HCT116 (cell line): ENCODE data around the gene ZNF468. TPM values are rescaled to one million over a fixed set of nuclear protein-coding genes. Genes with fewer than 3 reads are reported as not detected.

ENCODE experiments used
- ATAC-seq: fragments of 200-7000 bp; cut with Tn5 transposase; 2 replicates; pipeline ENCODE4 v1.9.1; 2020; ENCODE audit warnings: mild to moderate bottlenecking, moderate library complexity
- BruUV-seq: library from RNA; stranded (reverse); fragments of 400-500 nt; replicated peaks from 2 replicates; lab custom pipeline; 2021; lab: Mats Ljungman, UMichigan
- CTCF ChIA-PET: fragments of 300-600 bp; sonication (Branson Sonifier 250); formaldehyde crosslinking; loops from one replicate; lab custom pipeline; 2021; ENCODE audit warnings: antibody characterized with exemption; lab: Charles Lee
- POLR2A ChIA-PET: fragments of 300-600, 350-600 bp; sonication (Branson Sonifier 250); formaldehyde crosslinking; loops from one replicate; lab custom pipeline; 2021; ENCODE audit warnings: antibody characterized with exemption; lab: Charles Lee
- RAD21 ChIA-PET, 2 experiments: fragments of 300-600 bp; sonication (Branson Sonifier 250); formaldehyde crosslinking; loops; one replicate each; lab custom pipeline; 2023; ENCODE audit warnings: low total read pairs in 2 of 2; ENCODE audit not compliant: uncharacterized antibody in 2 of 2, unreplicated experiment in 2 of 2, low non-redundant PET in 1 of 2; lab: Charles Lee
- DNase-seq: peaks from one replicate; pipeline ENCODE4 v3.0.0-alpha.2; 2010; ENCODE audit warnings: low read depth, low spot score
- H2AFZ ChIP-seq: fragments of 200-600 bp; shearing (Covaris generic), sonication (generic); 2 replicates; pipeline ENCODE4 v1.6.1; 2017; ENCODE audit warnings: low read depth, mixed run types, mixed read lengths, antibody characterized with exemption, low read length; ENCODE audit not compliant: poor library complexity, severe bottlenecking
- H3K27ac ChIP-seq: 2 replicates; pipeline ENCODE4 v1.5.1; 2012; ENCODE audit warnings: low read depth, low read length
- H3K27me3 ChIP-seq: fragments of 200-600 bp; sonication (generic); 2 replicates; pipeline ENCODE4 v1.6.1; 2016; ENCODE audit warnings: mixed run types, low read length, mixed read lengths; ENCODE audit not compliant: insufficient read depth
- H3K36me3 ChIP-seq, 2 experiments: fragments of 200-500 bp in 1 of 2; fragments of 200-600 bp in 1 of 2; sonication (Bioruptor generic) in 1 of 2; sonication (generic) in 1 of 2; 2 replicates each; pipeline versions ENCODE4 v1.5.1 to v1.6.1; 2014 to 2016; ENCODE audit warnings: low read length in 2 of 2, inconsistent platforms in 1 of 2, mixed read lengths in 1 of 2, mixed run types in 1 of 2; ENCODE audit not compliant: insufficient read depth in 2 of 2, control insufficient read depth in 1 of 2
- H3K4me1 ChIP-seq, 2 experiments: fragments of 200-600 bp in 1 of 2; sonication (generic) in 1 of 2; 2 replicates each; pipeline versions ENCODE4 v1.5.1 to v1.6.1; 2012 to 2017; ENCODE audit warnings: low read length in 2 of 2, inconsistent platforms in 1 of 2, mild to moderate bottlenecking in 1 of 2, mixed read lengths in 1 of 2, mixed run types in 1 of 2, moderate library complexity in 1 of 2; ENCODE audit not compliant: insufficient read depth in 2 of 2, control insufficient read depth in 1 of 2
- H3K4me2 ChIP-seq: fragments of 200-600 bp; sonication (generic); 2 replicates; pipeline ENCODE4 v1.6.1; 2017; ENCODE audit warnings: mixed run types, low read length, mixed read lengths
- H3K4me3 ChIP-seq, 2 experiments: fragments of 200-600 bp in 1 of 2; sonication (generic) in 1 of 2; replicated peaks in 1 of 2; 2 replicates each; pipeline ENCODE4 v1.5.1; 2011 to 2016; ENCODE audit warnings: low read length in 2 of 2, control low read depth in 1 of 2, low read depth in 1 of 2, mild to moderate bottlenecking in 1 of 2, mixed read lengths in 1 of 2, mixed run types in 1 of 2
- H3K79me2 ChIP-seq: fragments of 200-600 bp; sonication (generic); 2 replicates; pipeline ENCODE4 v1.6.1; 2017; ENCODE audit warnings: mild to moderate bottlenecking, mixed run types, low read length, moderate library complexity, mixed read lengths; ENCODE audit not compliant: insufficient read depth
- H3K9ac ChIP-seq: fragments of 200-600 bp; sonication (generic); 2 replicates; pipeline ENCODE4 v1.6.1; 2016; ENCODE audit warnings: low read length, mixed read lengths
- H3K9me2 ChIP-seq: fragments of 200-600 bp; sonication (generic), shearing (Covaris generic); 2 replicates; pipeline ENCODE4 v1.6.1; 2017; ENCODE audit warnings: mixed run types, mild to moderate bottlenecking, moderate library complexity; ENCODE audit not compliant: insufficient read depth
- H3K9me3 ChIP-seq, 2 experiments: fragments of 200-500 bp in 1 of 2; fragments of 200-600 bp in 1 of 2; sonication (Bioruptor generic) in 1 of 2; sonication (generic) in 1 of 2; 2 replicates each; pipeline ENCODE4 v1.6.1; 2014 to 2017; ENCODE audit warnings: low read length in 2 of 2, mixed read lengths in 2 of 2, inconsistent platforms in 1 of 2, low read depth in 1 of 2, mild to moderate bottlenecking in 1 of 2, mixed run types in 1 of 2, moderate library complexity in 1 of 2; ENCODE audit not compliant: control insufficient read depth in 1 of 2, insufficient read depth in 1 of 2
- H4K20me1 ChIP-seq: fragments of 200-600 bp; sonication (generic), shearing (Covaris generic); 2 replicates; pipeline ENCODE4 v1.6.1; 2017; ENCODE audit warnings: mixed run types, mild to moderate bottlenecking, moderate library complexity; ENCODE audit not compliant: insufficient read depth
- CBX3 ChIP-seq: IDR thresholded peaks from 2 replicates; pipeline ENCODE4 v1.6.1; 2012; ENCODE audit warnings: low read depth
- CEBPB ChIP-seq: IDR thresholded peaks from 2 replicates; pipeline ENCODE4 v1.6.1; 2012; ENCODE audit warnings: low read depth
- CTCF ChIP-seq, 3 experiments: fragments of 200-600 bp in 1 of 3; sonication (generic) in 1 of 3; IDR thresholded peaks in 2 of 3; conservative IDR thresholded peaks in 1 of 3; 2 replicates each; pipeline ENCODE4 v1.5.1; 2012 to 2017; ENCODE audit warnings: low read depth in 2 of 3, low read length in 2 of 3, antibody characterized with exemption in 1 of 3, borderline replicate concordance in 1 of 3, control low read depth in 1 of 3, mild to moderate bottlenecking in 1 of 3, mixed read lengths in 1 of 3, mixed run types in 1 of 3, moderate library complexity in 1 of 3; ENCODE audit not compliant: insufficient read depth in 1 of 3
- EGR1 ChIP-seq: IDR thresholded peaks from 2 replicates; pipeline ENCODE4 v1.6.1; 2012; ENCODE audit warnings: low read depth
- ELF1 ChIP-seq: IDR thresholded peaks from 2 replicates; pipeline ENCODE4 v1.6.1; 2012; ENCODE audit warnings: low read depth, borderline replicate concordance
- EZH2 ChIP-seq: fragments of 200-600 bp; sonication (generic); IDR thresholded peaks from 2 replicates; pipeline ENCODE4 v1.6.1; 2017; ENCODE audit warnings: antibody characterized with exemption, mixed run types
- FOSL1 ChIP-seq: IDR thresholded peaks from 2 replicates; pipeline ENCODE4 v1.6.1; 2012; ENCODE audit warnings: low read depth
- JUND ChIP-seq: IDR thresholded peaks from 2 replicates; pipeline ENCODE4 v1.6.1; 2012
- POLR2A ChIP-seq: IDR thresholded peaks from 2 replicates; pipeline ENCODE4 v1.7.0; 2011; ENCODE audit warnings: borderline replicate concordance; ENCODE audit not compliant: insufficient read depth, insufficient read length; ENCODE audit errors: extremely low read depth
- POLR2AphosphoS5 ChIP-seq: IDR thresholded peaks from 2 replicates; pipeline ENCODE4 v1.6.1; 2011; ENCODE audit warnings: mild to moderate bottlenecking, low read depth, low read length, moderate library complexity
- RAD21 ChIP-seq: IDR thresholded peaks from 2 replicates; pipeline ENCODE4 v1.6.1; 2012; ENCODE audit warnings: low read depth, mild to moderate bottlenecking
- REST ChIP-seq: IDR thresholded peaks from 2 replicates; pipeline ENCODE4 v1.6.1; 2012; ENCODE audit warnings: low read depth
- SIN3A ChIP-seq: IDR thresholded peaks from 2 replicates; pipeline ENCODE4 v1.6.1; 2012; ENCODE audit warnings: low read depth
- SP1 ChIP-seq: IDR thresholded peaks from 2 replicates; pipeline ENCODE4 v1.6.1; 2012; ENCODE audit warnings: low read depth
- SRF ChIP-seq: IDR thresholded peaks from 2 replicates; pipeline ENCODE4 v1.6.1; 2012; ENCODE audit warnings: low read depth
- TCF7L2 ChIP-seq: IDR thresholded peaks from 2 replicates; pipeline ENCODE4 v1.7.0; 2011; ENCODE audit warnings: borderline replicate concordance, inconsistent platforms; ENCODE audit not compliant: insufficient read depth, insufficient read length; ENCODE audit errors: extremely low read depth
- YY1 ChIP-seq: IDR thresholded peaks from 2 replicates; pipeline ENCODE4 v1.6.1; 2011; ENCODE audit warnings: low read length, low read depth, moderate library complexity, mild to moderate bottlenecking; ENCODE audit not compliant: insufficient replicate concordance; ENCODE audit errors: extremely low read depth
- ZBTB33 ChIP-seq: IDR thresholded peaks from 2 replicates; pipeline ENCODE4 v1.6.1; 2011; ENCODE audit warnings: mild to moderate bottlenecking, low read length, moderate library complexity; ENCODE audit not compliant: insufficient replicate concordance; ENCODE audit errors: extremely low read depth
- ZFX ChIP-seq: fragments of 450-650 bp; IDR thresholded peaks from 2 replicates; pipeline ENCODE4 v1.6.1; 2017
- ZNF274 ChIP-seq: fragments of 200-500 bp; sonication (Bioruptor generic); IDR thresholded peaks from 2 replicates; pipeline ENCODE4 v1.6.1; 2014; ENCODE audit warnings: mild to moderate bottlenecking, low read depth, low read length, inconsistent platforms
- intact Hi-C: fragments of 100-400 bp; cut with micrococcal nuclease; formaldehyde crosslinking; loops from 2 replicates; pipeline ENCODE4 v1.10.0; 2022
- total RNA-seq: library from RNA; stranded (reverse); gene quantifications from one replicate; pipeline ENCODE4 v1.2.1, GENCODE V29; 2021; ENCODE audit not compliant: unreplicated experiment

The ZNF468 gene
- total RNA-seq, 1 experiment from 2014 or later = 12.3 TPM

GRCh38 chr19:52789440-52789839 lies 68.0 kb downstream of the ZNF468 start:
- ChIA-PET POLR2A (no interaction called here), CTCF (no interaction called here), RAD21 (no interaction called here)
- Histone ChIP-seq H3K79me2 (peaks cover 3% of the 10 kb centered on the region; the same call in 1 of the 2 replicates), H2AFZ (no peak overlapping the region), H3K27ac (no peak overlapping the region), H3K4me2 (no peak overlapping the region), H3K9me3 (peaks cover 0 to 2% of the 10 kb centered on the region in 2 experiments; a peak in 2 of 4 replicates), H3K4me3 (no peak overlapping the region), H3K9me2 (no peaks in the 10 kb centered on the region), H4K20me1 (no peaks in the 10 kb centered on the region), H3K36me3 (no peaks in the 10 kb centered on the region), H3K4me1 (peaks cover 0 to 10% of the 10 kb centered on the region in 2 experiments; a peak in 3 of 4 replicates), H3K9ac (no peak overlapping the region), H3K27me3 (no peaks in the 10 kb centered on the region)
- intact Hi-C loops = no loop called here
- BruUV-seq = no TSS peak
- TF ChIP-seq EZH2 (no peak), SP1 (no peak), EGR1 (no peak), CBX3 (no peak), YY1 (no peak), ELF1 (no peak), RAD21 (no peak), ZNF274 (no peak), FOSL1 (no peak), ZFX (no peak), TCF7L2 (no peak), POLR2A (no peak), CTCF (IDR thresholded peaks at IDR 0.05 in 2 of 3, conservative IDR thresholded peaks at IDR 0.05 in 1 of 3; ENCODE audit: borderline replicate concordance in 1 of 3, insufficient read depth in 1 of 3, low read depth in 2 of 3, low read length in 2 of 3) (no peak), POLR2AphosphoS5 (no peak), CEBPB (no peak), REST (no peak), JUND (no peak), SRF (no peak), ZBTB33 (no peak), SIN3A (no peak)
- DNase-seq (no peak), ATAC-seq (no peak)
